Measurements from ENCODE around the gene FAM170B.

FAM170B gene

GRCh38 chr10:49168831-49169500 lies 35.1 kb upstream of the FAM170B start:
- DNase-seq, result peak; percentile 55 to 81 (median 69)

GRCh38 chr10:49168171-49168540 lies 34.3 kb upstream of the FAM170B start:
- DNase-seq, result no peak

GRCh38 chr10:49167425-49168170 lies 33.8 kb upstream of the FAM170B start:
- no peak for DNase-seq

- DNase-seq, result no peak
Measured at GRCh38 chr10:49166484-49167400, 32.9 kb upstream of the FAM170B start.

- DNase-seq, result peak; percentile 55 to 74 (median 62)
Measured at GRCh38 chr10:49165821-49166483, 32.1 kb upstream of the FAM170B start.

- no peak for DNase-seq
Measured at GRCh38 chr10:49165259-49165658, 31.4 kb upstream of the FAM170B start.

GRCh38 chr10:49164559-49165188 lies 30.9 kb upstream of the FAM170B start:
- DNase-seq, result peak; percentile 46 to 71 (median 62)

- DNase-seq, result peak; percentile 54 to 80 (median 78)
Measured at GRCh38 chr10:49163741-49164140, 29.9 kb upstream of the FAM170B start.

GRCh38 chr10:49162761-49163310 lies 29.0 kb upstream of the FAM170B start:
- no peak for DNase-seq

- no peak for DNase-seq
Measured at GRCh38 chr10:49162063-49162462, 28.2 kb upstream of the FAM170B start.

GRCh38 chr10:49161411-49161997 lies 27.7 kb upstream of the FAM170B start:
- DNase-seq, result peak; percentile 33 to 74 (median 66)

GRCh38 chr10:49160814-49161213 lies 27.0 kb upstream of the FAM170B start:
- no peak for DNase-seq

- DNase-seq, result no peak
Measured at GRCh38 chr10:49160110-49160509, 26.3 kb upstream of the FAM170B start.

GRCh38 chr10:49158915-49159314 lies 25.1 kb upstream of the FAM170B start:
- DNase-seq, result no peak

- no peak for DNase-seq
Measured at GRCh38 chr10:49158404-49158803, 24.6 kb upstream of the FAM170B start.

- DNase-seq, result peak in 1 of 4 experiments; percentile 19
Measured at GRCh38 chr10:49157229-49157628, 23.4 kb upstream of the FAM170B start.

- no peak for DNase-seq
Measured at GRCh38 chr10:49154641-49155040, 20.8 kb upstream of the FAM170B start.

- no peak for DNase-seq
Measured at GRCh38 chr10:49153971-49154370, 20.1 kb upstream of the FAM170B start.

- no peak for DNase-seq
Measured at GRCh38 chr10:49153115-49153514, 19.3 kb upstream of the FAM170B start.

- DNase-seq, result no peak
Measured at GRCh38 chr10:49152663-49153062, 18.8 kb upstream of the FAM170B start.

- DNase-seq, result no peak
Measured at GRCh38 chr10:49152037-49152436, 18.2 kb upstream of the FAM170B start.
